ENCODE measurements around the gene SLC35F1. TPM values are rescaled to one million over a fixed set of nuclear protein-coding genes. Genes with fewer than 3 reads are reported as not detected.

The SLC35F1 gene
- total RNA-seq, 2 donors from 2014 or later = 1.5 to 2.1 TPM

DNA sequence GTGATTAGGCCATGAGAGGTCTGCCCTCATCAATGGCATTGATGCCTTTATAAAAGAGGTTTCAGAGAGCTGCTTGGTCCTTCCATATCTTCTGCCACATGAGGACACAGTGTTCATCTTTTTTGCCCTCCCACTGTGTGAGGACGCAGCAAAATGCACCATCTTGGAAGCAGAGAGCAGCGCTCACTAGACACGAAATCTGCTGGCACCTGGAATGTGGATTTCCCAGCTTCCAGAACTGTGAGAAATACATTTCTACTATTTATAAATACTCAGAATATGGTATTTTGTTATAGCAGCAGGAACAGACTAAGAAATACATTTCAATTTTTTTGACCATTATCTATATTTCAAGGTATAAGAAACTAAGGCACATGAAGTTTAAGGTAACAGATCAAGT, 24.9 kb downstream of the SLC35F1 start:
- TF ChIP-seq POLR2AphosphoS5 (IDR thresholded peaks at IDR 0.05) = no peak
- TF ChIP-seq, protein P1, sequence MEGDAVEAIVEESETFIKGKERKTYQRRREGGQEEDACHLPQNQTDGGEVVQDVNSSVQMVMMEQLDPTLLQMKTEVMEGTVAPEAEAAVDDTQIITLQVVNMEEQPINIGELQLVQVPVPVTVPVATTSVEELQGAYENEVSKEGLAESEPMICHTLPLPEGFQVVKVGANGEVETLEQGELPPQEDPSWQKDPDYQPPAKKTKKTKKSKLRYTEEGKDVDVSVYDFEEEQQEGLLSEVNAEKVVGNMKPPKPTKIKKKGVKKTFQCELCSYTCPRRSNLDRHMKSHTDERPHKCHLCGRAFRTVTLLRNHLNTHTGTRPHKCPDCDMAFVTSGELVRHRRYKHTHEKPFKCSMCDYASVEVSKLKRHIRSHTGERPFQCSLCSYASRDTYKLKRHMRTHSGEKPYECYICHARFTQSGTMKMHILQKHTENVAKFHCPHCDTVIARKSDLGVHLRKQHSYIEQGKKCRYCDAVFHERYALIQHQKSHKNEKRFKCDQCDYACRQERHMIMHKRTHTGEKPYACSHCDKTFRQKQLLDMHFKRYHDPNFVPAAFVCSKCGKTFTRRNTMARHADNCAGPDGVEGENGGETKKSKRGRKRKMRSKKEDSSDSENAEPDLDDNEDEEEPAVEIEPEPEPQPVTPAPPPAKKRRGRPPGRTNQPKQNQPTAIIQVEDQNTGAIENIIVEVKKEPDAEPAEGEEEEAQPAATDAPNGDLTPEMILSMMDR (IDR thresholded peaks at IDR 0.05) = no peak
- no peak for TF ChIP-seq POLR2A (IDR thresholded peaks at IDR 0.05)
- no peaks in the 10 kb centered on the region for H3K36me3 ChIP-seq
- no peak overlapping the region for H3K4me3 ChIP-seq
- no peaks in the 10 kb centered on the region for H3K4me1 ChIP-seq (replicated peaks)
- intact Hi-C loops (cut with DNase I) = no loop called here
- DNase-seq (ENCODE audit: low spot score) = no peak
- 91% methylated on average over 3 of the region's 3 CpGs for WGBS
- no peaks in the 10 kb centered on the region for H3K9me3 ChIP-seq
- no peak overlapping the region for H3K27ac ChIP-seq
- H3K27me3 ChIP-seq (replicated peaks; ENCODE audit: insufficient read depth) = no peaks in the 10 kb centered on the region

DNA sequence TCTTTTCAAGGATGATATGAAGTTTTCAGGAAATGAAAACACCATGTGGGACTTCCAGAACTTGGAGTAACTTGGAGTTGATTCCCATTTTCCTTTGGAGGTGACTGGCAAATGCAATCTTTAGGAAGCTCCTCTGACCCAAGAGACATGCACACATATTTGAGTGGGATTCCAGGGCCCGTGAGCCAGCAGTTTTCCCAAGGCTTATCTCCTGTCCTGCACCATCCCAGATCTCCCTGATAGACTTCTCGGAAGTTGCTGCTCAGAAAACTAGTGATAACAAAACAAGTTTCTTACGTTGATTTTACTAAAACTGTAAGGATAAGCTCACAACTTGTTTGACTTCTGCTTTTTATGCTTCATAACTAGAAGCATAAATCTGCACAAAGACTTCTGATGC, 25.6 kb downstream of the SLC35F1 start:
- TF ChIP-seq, protein P1 (IDR thresholded peaks at IDR 0.05) = no peak
- TF ChIP-seq POLR2A (IDR thresholded peaks at IDR 0.05) (no peak), POLR2AphosphoS5 (IDR thresholded peaks at IDR 0.05) (no peak)
- DNase-seq (ENCODE audit: low spot score) = no peak
- Histone ChIP-seq H3K27me3 (replicated peaks; ENCODE audit: insufficient read depth) (no peaks in the 10 kb centered on the region), H3K4me3 (no peak overlapping the region), H3K36me3 (no peaks in the 10 kb centered on the region), H3K4me1 (replicated peaks) (no peaks in the 10 kb centered on the region), H3K9me3 (no peaks in the 10 kb centered on the region), H3K27ac (no peak overlapping the region)
- WGBS = 57% methylated on average over 3 of the region's 3 CpGs
- intact Hi-C loops (cut with DNase I) = no loop called here

DNA sequence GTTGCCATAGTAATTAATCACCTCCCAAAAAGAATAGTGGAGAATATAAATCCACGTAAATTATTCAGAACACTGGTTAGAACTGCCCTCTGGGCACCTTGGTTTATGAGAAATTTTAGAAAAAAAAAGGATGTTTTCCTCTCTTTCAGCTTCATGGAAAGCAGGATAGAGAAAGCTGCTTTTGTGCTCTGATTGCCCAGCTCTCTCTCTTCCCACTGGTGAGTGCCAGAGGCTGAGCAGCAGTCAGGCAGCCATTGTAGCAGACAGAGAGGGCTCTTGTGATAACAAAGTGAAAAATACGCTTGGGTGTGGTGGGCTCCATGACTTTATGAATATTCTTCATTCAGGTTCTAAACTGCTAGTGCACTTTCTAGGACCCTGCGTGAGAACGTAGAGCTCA, 26.4 kb downstream of the SLC35F1 start:
- 62% methylated on average over 4 of the region's 4 CpGs for WGBS
- no peak for TF ChIP-seq POLR2AphosphoS5 (IDR thresholded peaks at IDR 0.05)
- no peak for TF ChIP-seq POLR2A (IDR thresholded peaks at IDR 0.05)
- TF ChIP-seq, protein P1 (IDR thresholded peaks at IDR 0.05) = no peak
- no peaks in the 10 kb centered on the region for H3K9me3 ChIP-seq

DNA sequence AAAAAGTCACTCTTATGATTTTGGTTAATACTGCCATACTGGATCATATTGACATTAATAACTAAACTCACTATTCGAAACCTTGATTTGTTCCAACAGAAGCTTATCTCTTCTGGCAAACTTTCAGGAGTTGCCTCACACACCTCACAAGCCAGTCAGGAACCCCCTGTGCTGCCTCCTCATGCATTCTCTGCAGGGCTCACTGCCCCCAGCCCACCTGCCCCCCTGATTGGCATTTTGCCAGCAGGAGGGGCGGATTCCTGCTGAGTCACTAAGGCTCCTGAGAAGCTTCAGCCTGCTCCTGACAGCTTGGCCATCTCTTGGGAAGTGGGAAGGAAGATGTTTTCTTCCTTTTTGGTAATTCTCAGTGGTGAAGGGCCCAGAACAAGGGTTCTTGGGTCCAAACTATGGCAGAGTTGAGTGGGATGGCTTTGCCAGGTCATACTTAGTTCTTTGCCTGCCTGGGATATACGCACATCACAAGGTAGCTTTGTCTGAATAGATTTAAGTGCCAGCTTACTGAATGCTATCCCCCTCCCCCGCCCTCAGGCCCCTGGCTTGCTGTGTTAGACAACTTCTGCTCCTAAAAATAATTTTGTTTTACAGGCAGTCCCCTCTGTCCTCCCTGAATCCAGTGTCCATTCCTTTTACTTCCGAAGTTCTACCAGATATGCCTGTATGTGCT, 31.4 kb downstream of the SLC35F1 start:
- intact Hi-C loops (cut with DNase I) = no loop called here
- Histone ChIP-seq H3K4me3 (no peak overlapping the region), H3K27ac (no peak overlapping the region), H3K4me1 (replicated peaks) (no peaks in the 10 kb centered on the region), H3K27me3 (replicated peaks; ENCODE audit: insufficient read depth) (no peaks in the 10 kb centered on the region), H3K36me3 (no peaks in the 10 kb centered on the region), H3K9me3 (no peaks in the 10 kb centered on the region)
- no peak for TF ChIP-seq POLR2A (IDR thresholded peaks at IDR 0.05)
- TF ChIP-seq, protein P1 (IDR thresholded peaks at IDR 0.05) = no peak
- TF ChIP-seq POLR2AphosphoS5 (IDR thresholded peaks at IDR 0.05) = no peak
- 68% methylated on average over 5 of the region's 5 CpGs for WGBS
- DNase-seq (ENCODE audit: low spot score) = no peak

More for the DNA sequence above, 26.4 kb downstream of the SLC35F1 start:
- DNase-seq (ENCODE audit: low spot score) = no peak
- Histone ChIP-seq H3K4me1 (replicated peaks) (no peaks in the 10 kb centered on the region), H3K27me3 (replicated peaks; ENCODE audit: insufficient read depth) (no peaks in the 10 kb centered on the region), H3K27ac (no peak overlapping the region), H3K36me3 (no peaks in the 10 kb centered on the region), H3K4me3 (no peak overlapping the region)
- intact Hi-C loops (cut with DNase I) = no loop called here

DNA sequence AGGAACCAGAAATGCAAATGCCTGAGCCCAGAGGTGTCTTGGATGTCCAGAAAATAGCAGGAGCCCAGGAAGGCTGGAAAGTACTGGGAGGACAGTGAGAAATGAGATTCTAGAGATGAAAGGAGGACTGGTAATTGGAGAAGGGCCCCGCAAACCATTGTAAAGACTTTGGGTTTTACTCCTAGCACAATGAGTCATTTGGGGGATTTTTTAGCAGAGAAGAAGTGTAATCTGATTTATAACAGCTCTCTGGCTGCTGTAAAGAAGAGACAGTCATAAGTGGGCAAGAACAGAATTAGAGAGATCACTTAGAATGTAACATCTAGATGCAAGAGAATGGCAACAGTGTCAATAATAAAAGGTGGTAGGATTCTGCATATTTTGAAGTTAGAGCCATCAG, 40.2 kb downstream of the SLC35F1 start:
- H3K4me1 ChIP-seq (replicated peaks) = no peaks in the 10 kb centered on the region
- DNase-seq (ENCODE audit: low spot score) = no peak
- H3K27me3 ChIP-seq (replicated peaks; ENCODE audit: insufficient read depth) = no peaks in the 10 kb centered on the region
- WGBS = 65% methylated on average over 1 of the region's 1 CpG
- intact Hi-C loops (cut with DNase I) = no loop called here
- TF ChIP-seq POLR2AphosphoS5 (IDR thresholded peaks at IDR 0.05) (no peak), POLR2A (IDR thresholded peaks at IDR 0.05) (no peak)
- TF ChIP-seq, protein P1 (IDR thresholded peaks at IDR 0.05) = no peak
- no peak overlapping the region for H3K27ac ChIP-seq
- no peaks in the 10 kb centered on the region for H3K36me3 ChIP-seq
- H3K4me3 ChIP-seq = no peak overlapping the region
- H3K9me3 ChIP-seq = no peaks in the 10 kb centered on the region

Measured in prostate gland (tissue), 2 donors.